Osteocyte (in vitro differentiated cells): Measurements from ENCODE around the gene CROT. TPM values are rescaled to one million over a fixed set of nuclear protein-coding genes. Genes with fewer than 3 reads are reported as not detected.

Experiments
- DNase-seq: peaks from one replicate; pipeline ENCODE4 v3.0.0; 2021; ENCODE audit warnings: mixed read lengths; ENCODE audit not compliant: unreplicated experiment; ENCODE audit errors: extremely low spot score
- H3K27ac Mint-ChIP-seq: one replicate; pipeline ENCODE4 v1.8.0; 2021; ENCODE audit warnings: mild to moderate bottlenecking, mixed read lengths; ENCODE audit not compliant: unreplicated experiment
- H3K27me3 Mint-ChIP-seq: one replicate; pipeline ENCODE4 v1.8.0; 2021; ENCODE audit warnings: mixed read lengths; ENCODE audit not compliant: unreplicated experiment
- H3K36me3 Mint-ChIP-seq: one replicate; pipeline ENCODE4 v1.8.0; 2021; ENCODE audit warnings: mixed read lengths; ENCODE audit not compliant: unreplicated experiment
- H3K4me1 Mint-ChIP-seq: one replicate; pipeline ENCODE4 v1.8.0; 2021; ENCODE audit warnings: mixed read lengths; ENCODE audit not compliant: unreplicated experiment
- H3K4me3 Mint-ChIP-seq: one replicate; pipeline ENCODE4 v1.8.0; 2021; ENCODE audit warnings: mild to moderate bottlenecking, moderate library complexity, mixed read lengths; ENCODE audit not compliant: unreplicated experiment
- H3K9me3 Mint-ChIP-seq: one replicate; pipeline ENCODE4 v1.8.0; 2021; ENCODE audit warnings: mixed read lengths; ENCODE audit not compliant: unreplicated experiment
- total RNA-seq: library from RNA; stranded (reverse); gene quantifications from 2 replicates; pipeline ENCODE4 v1.2.1, GENCODE V29; 2021
- TF ChIP-seq, protein P1 (sequence below): fragments of 200-600 bp; sonication (generic); IDR thresholded peaks from 2 replicates; pipeline ENCODE4 v1.5.0; 2021; ENCODE audit warnings: antibody characterized with exemption, mild to moderate bottlenecking, moderate library complexity

The CROT gene
- total RNA-seq, 1 donor from 2014 or later = 11.0 TPM

DNA sequence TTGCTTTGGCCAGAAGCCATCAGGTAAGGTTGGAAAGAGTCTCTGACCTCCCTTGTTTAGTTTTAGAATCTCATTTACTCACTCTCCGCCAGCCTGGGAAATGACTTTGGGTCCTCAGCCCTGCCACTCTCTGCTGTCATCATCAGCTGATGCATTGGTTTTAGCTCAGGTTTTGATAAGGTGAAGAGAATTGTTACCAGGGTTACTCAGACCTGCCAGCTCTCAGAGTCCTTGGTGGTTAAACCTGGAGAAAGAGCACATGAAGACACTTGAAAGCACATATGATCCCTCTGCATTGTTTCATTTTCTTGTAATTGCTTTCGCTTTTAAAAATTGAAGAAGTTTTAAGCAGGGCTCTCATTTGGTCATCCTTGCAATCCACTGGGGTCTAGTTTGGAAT is 4.0 kb upstream of the CROT start:
- H3K36me3 Mint-ChIP-seq = peaks cover 10% of the 10 kb centered on the region
- no peaks in the 10 kb centered on the region for H3K27me3 Mint-ChIP-seq

DNA sequence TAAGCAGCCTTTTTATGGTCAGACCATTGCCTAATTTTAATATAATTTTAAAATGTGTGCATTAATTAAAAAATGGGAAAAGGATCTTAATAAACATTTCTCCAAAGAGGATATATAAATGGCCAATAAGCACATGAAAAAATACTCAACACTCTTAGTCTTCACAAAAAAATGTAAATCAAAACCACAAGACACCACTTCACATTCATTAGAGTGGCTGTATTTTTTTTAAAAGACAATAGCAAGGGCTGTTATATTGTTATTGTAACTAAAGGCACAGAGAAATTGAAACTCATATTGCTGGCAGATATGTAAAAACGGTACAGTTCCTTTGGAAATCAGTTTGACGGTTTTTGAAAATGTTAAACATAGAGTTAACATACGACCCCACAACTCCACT is 3.2 kb upstream of the CROT start:
- no peak overlapping the region for H3K4me3 Mint-ChIP-seq
- peaks cover 8% of the 10 kb centered on the region for H3K36me3 Mint-ChIP-seq
- DNase-seq = no peak
- H3K4me1 Mint-ChIP-seq = peaks cover 31% of the 10 kb centered on the region
- no peaks in the 10 kb centered on the region for H3K9me3 Mint-ChIP-seq
- TF ChIP-seq, protein P1, sequence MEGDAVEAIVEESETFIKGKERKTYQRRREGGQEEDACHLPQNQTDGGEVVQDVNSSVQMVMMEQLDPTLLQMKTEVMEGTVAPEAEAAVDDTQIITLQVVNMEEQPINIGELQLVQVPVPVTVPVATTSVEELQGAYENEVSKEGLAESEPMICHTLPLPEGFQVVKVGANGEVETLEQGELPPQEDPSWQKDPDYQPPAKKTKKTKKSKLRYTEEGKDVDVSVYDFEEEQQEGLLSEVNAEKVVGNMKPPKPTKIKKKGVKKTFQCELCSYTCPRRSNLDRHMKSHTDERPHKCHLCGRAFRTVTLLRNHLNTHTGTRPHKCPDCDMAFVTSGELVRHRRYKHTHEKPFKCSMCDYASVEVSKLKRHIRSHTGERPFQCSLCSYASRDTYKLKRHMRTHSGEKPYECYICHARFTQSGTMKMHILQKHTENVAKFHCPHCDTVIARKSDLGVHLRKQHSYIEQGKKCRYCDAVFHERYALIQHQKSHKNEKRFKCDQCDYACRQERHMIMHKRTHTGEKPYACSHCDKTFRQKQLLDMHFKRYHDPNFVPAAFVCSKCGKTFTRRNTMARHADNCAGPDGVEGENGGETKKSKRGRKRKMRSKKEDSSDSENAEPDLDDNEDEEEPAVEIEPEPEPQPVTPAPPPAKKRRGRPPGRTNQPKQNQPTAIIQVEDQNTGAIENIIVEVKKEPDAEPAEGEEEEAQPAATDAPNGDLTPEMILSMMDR = no peak
- H3K27me3 Mint-ChIP-seq = no peaks in the 10 kb centered on the region
- H3K27ac Mint-ChIP-seq = no peak overlapping the region

More for the DNA sequence above, 4.0 kb upstream of the CROT start:
- Mint-ChIP-seq H3K9me3 (no peaks in the 10 kb centered on the region), H3K27ac (no peak overlapping the region), H3K4me1 (peaks cover 31% of the 10 kb centered on the region), H3K4me3 (no peak overlapping the region)
- DNase-seq = no peak
- TF ChIP-seq, protein P1 = no peak

DNA sequence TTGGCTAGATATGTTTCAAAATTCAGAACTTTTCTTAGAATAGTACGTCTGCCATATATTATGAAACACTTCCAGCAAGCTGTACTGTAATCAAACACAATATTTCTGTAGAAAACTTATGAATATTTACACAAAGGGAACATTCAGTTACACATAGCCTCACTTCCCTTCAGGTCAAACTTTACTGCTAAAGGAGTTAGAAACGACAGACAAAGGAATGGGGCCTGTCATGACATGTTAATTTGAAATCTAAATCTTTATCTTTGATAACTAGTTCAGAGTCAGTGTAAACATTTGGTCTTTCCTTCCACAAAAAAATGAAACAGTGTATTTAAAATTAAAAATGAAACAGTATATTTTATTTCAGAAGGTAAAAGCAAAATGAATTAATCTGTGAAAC is 1.0 kb upstream of the CROT start:
- Mint-ChIP-seq H3K4me1 (peaks cover 30% of the 10 kb centered on the region), H3K4me3 (peak overlapping the region; percentile 96), H3K27me3 (no peaks in the 10 kb centered on the region), H3K9me3 (no peaks in the 10 kb centered on the region), H3K36me3 (peaks cover 13% of the 10 kb centered on the region), H3K27ac (peak overlapping the region; percentile 91)
- TF ChIP-seq, protein P1 = no peak
- DNase-seq = no peak

DNA sequence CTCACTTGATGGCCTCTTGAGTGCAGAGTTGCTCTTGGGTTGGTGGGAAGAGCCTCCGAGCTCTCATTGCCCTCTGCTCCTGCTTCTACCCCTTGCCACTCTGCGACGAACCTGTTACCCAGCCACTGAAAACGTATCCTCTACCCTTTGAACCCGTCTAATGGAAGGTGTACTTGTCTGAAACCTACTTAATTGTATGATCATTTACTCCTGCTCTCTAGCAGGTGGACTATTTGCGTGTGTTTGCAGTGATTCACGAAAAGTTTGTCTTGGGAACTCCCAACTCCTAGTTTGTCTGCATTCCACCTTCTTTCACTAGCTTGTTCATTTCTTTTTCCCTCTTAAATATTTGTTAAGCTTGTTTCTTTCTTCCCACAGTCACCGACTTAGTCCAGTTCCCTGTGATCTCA is 503 bp downstream of the CROT start:
- DNase-seq = no peak
- Mint-ChIP-seq H3K4me3 (peak overlapping the region; percentile 96), H3K9me3 (peaks cover 6% of the 10 kb centered on the region), H3K4me1 (peaks cover 27% of the 10 kb centered on the region), H3K36me3 (peaks cover 23% of the 10 kb centered on the region), H3K27me3 (no peaks in the 10 kb centered on the region), H3K27ac (peak overlapping the region; percentile 70)
- TF ChIP-seq, protein P1 = no peak

DNA sequence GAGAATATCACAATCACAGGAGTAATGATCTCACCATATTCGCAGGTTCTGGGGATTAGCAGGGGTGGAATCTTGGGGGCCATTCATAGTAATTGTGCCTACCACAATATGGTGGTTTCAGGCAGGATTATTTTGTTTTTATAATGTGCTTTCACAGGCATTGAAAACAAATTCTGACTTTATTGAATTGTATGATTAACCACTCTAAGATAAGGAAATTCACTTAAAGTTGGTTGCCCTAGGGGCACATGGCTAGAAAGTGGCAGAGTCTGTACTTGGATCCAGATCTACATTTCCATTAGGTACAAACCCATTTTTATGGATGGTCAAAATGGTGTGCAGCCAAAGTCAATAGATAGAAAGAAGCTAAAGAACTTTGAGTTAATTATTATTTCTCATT is 1.7 kb downstream of the CROT start:
- TF ChIP-seq, protein P1 = no peak
- DNase-seq = no peak
- H3K36me3 Mint-ChIP-seq = peaks cover 25% of the 10 kb centered on the region
- H3K9me3 Mint-ChIP-seq = peaks cover 6% of the 10 kb centered on the region
- H3K4me1 Mint-ChIP-seq = peaks cover 27% of the 10 kb centered on the region
- no peak overlapping the region for H3K4me3 Mint-ChIP-seq
- no peak overlapping the region for H3K27ac Mint-ChIP-seq
- no peaks in the 10 kb centered on the region for H3K27me3 Mint-ChIP-seq
